Measurements from ENCODE around the gene LHX6. TPM values are rescaled to one million over a fixed set of nuclear protein-coding genes. Genes with fewer than 3 reads are reported as not detected.

The LHX6 gene
- total and polyA plus RNA-seq, 2 of the 13 experiments (the other 11 are each of a cell fraction or from before 2014, with no cell fraction given) = 1.1 to 1.3 TPM

- peak; percentile 52; the same call in 1 of the 2 replicates for TF ChIP-seq FOXP1 (IDR thresholded peaks at IDR 0.05)
- TF ChIP-seq FOXP1 (CRISPR knock-in tag; IDR thresholded peaks at IDR 0.05) = peak; percentile 88
- TF ChIP-seq FOXK1 (CRISPR knock-in tag; IDR thresholded peaks at IDR 0.05; ENCODE audit: borderline replicate concordance, low read depth) = peak; percentile 56; the same call in 1 of the 2 replicates
- no peak; the same call in none of the 2 replicates for TF ChIP-seq NR2F6 (IDR thresholded peaks at IDR 0.05)
- 0 out of 2 replicates have a peak, but pooled peaks have one; percentile 10 for TF ChIP-seq NR2F6 (CRISPR knock-in tag; IDR thresholded peaks at IDR 0.05)
- TF ChIP-seq SOX5 (CRISPR knock-in tag; IDR thresholded peaks at IDR 0.05; ENCODE audit: borderline replicate concordance) = peak; percentile 50; the same call in 1 of the 2 replicates
- no peak for TF ChIP-seq ZNF513 (CRISPR knock-in tag; conservative IDR thresholded peaks at IDR 0.05)
- no peak for TF ChIP-seq ZBTB38 (CRISPR knock-in tag; IDR thresholded peaks at IDR 0.05)
- TF ChIP-seq FOSL2 (CRISPR knock-in tag; IDR thresholded peaks at IDR 0.05) = peak; percentile 85
- peak; percentile 67; the same call in 1 of the 2 replicates for TF ChIP-seq FOXP4 (CRISPR knock-in tag; IDR thresholded peaks at IDR 0.05)
- TF ChIP-seq ZNF749 (CRISPR knock-in tag; IDR thresholded peaks at IDR 0.05; ENCODE audit: borderline replicate concordance) = no peak
- no peak for TF ChIP-seq ZNF30 (CRISPR knock-in tag; IDR thresholded peaks at IDR 0.05)
- no peak for TF ChIP-seq FUBP1 (CRISPR knock-in tag; IDR thresholded peaks at IDR 0.05; ENCODE audit: borderline replicate concordance)
- peak; percentile 51; the same call in 1 of the 2 replicates for TF ChIP-seq FOXA3 (CRISPR knock-in tag; IDR thresholded peaks at IDR 0.05)
- peak; percentile 62 for TF ChIP-seq SALL1 (CRISPR knock-in tag; IDR thresholded peaks at IDR 0.05)
- TF ChIP-seq SP5 (CRISPR knock-in tag; IDR thresholded peaks at IDR 0.05; ENCODE audit: borderline replicate concordance, low read depth) = 0 out of 2 replicates have a peak, but pooled peaks have one; percentile 14
- peak; percentile 25; the same call in 1 of the 2 replicates for TF ChIP-seq TBX3 (IDR thresholded peaks at IDR 0.05; ENCODE audit: borderline replicate concordance)
- 0 out of 2 replicates have a peak, but pooled peaks have one; percentile 8 for TF ChIP-seq NCOA2 (CRISPR knock-in tag; IDR thresholded peaks at IDR 0.05)
- TF ChIP-seq ZMYM4 (CRISPR knock-in tag; IDR thresholded peaks at IDR 0.05) = peak; percentile 22; the same call in 1 of the 2 replicates
- peak; percentile 96 for TF ChIP-seq ZBTB33 (CRISPR knock-in tag; IDR thresholded peaks at IDR 0.05)
- TF ChIP-seq NR2F1 (CRISPR knock-in tag; IDR thresholded peaks at IDR 0.05) = peak in 1 of 2 experiments; percentile 37; a peak in 1 of 4 replicates
- peak; percentile 76 for TF ChIP-seq SKI (IDR thresholded peaks at IDR 0.05; ENCODE audit: partially characterized antibody)
- TF ChIP-seq SOX13 (IDR thresholded peaks at IDR 0.05) = no peak
- TF ChIP-seq SOX13 (CRISPR knock-in tag; conservative IDR thresholded peaks at IDR 0.05 in 1 of 2, IDR thresholded peaks at IDR 0.05 in 1 of 2) = peak in 1 of 2 experiments; percentile 53; a peak in 2 of 4 replicates
Observed at GRCh38 chr9:122276096-122276495, 47.3 kb upstream of the LHX6 start (continued).

All from HepG2 (cell line).